Measurements from ENCODE around the gene CKB.
A peak's percentile ranks its signal among the peaks of the same experiment; 100 is the strongest.

CKB gene

GRCh38 chr14:103543721-103544387, 21.2 kb upstream of the CKB start:
- no peak overlapping the region for H3K4me3 ChIP-seq (ENCODE audit: low read length)
- peaks cover 7% of the 10 kb centered on the region for H3K4me1 ChIP-seq (ENCODE audit: control insufficient read depth, low read depth, low read length)
- H4K5ac ChIP-seq (ENCODE audit: low read length), result no peak overlapping the region
- H3K27ac ChIP-seq (ENCODE audit: low read depth, low read length), result no peak overlapping the region
- no peak overlapping the region for H3K4me2 ChIP-seq (ENCODE audit: low read length)
- H3K36me3 ChIP-seq (ENCODE audit: control insufficient read depth, insufficient read depth, low read length), result no peaks in the 10 kb centered on the region
- no peak overlapping the region for H3K4ac ChIP-seq (ENCODE audit: low read depth, low read length)
- H3K79me2 ChIP-seq (ENCODE audit: control insufficient read depth, insufficient read depth, low read length), result no peaks in the 10 kb centered on the region
- DNase-seq, result no peak
- no peak overlapping the region for H2BK15ac ChIP-seq (replicated peaks; ENCODE audit: low read depth)
- no peak overlapping the region for H2AK5ac ChIP-seq (ENCODE audit: low read length)
- H3K18ac ChIP-seq (ENCODE audit: low read length), result no peak overlapping the region
- H3K79me1 ChIP-seq (ENCODE audit: low read length), result no peaks in the 10 kb centered on the region
- no peak overlapping the region for H2BK5ac ChIP-seq (ENCODE audit: low read length)
- no peaks in the 10 kb centered on the region for H3K27me3 ChIP-seq (ENCODE audit: insufficient read depth, low read length, poor library complexity)
- peak overlapping the region; percentile 18 for H3K56ac ChIP-seq (ENCODE audit: low read length)
- H3K23ac ChIP-seq (ENCODE audit: low read length), result no peak overlapping the region
- no peak overlapping the region for H2BK120ac ChIP-seq (ENCODE audit: low read depth, low read length)
- no peak overlapping the region for H4K8ac ChIP-seq (ENCODE audit: low read depth, low read length)
- H3K9ac ChIP-seq (ENCODE audit: low read length), result no peak overlapping the region
- no CpG with 5 or more reads among the region's 19 CpGs for WGBS (ENCODE audit: extremely low coverage, insufficient coverage, low lambda C conversion rate)

DNA sequence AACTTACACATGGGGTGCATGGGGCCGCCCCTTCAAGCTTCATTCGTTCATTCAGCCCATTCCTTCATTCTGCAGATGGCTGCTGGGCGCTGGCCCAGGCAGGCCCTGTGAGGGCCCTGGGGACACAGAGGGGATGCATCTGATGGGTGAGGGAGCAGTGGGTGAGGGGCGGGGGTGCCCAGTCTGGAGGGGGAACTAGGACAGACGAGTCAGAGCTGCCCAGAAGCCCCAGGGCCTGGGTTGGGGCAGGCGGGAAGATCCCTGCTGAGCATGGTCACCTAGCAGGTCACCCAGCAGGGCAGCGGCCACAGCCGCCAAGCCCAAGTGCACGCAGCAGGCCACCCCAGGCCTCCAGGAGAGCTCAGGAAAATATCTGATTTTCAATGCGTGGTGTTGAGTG, 20.5 kb upstream of the CKB start:
- H3K4me1 ChIP-seq (ENCODE audit: control insufficient read depth, low read depth, low read length), result peaks cover 7% of the 10 kb centered on the region
- no peaks in the 10 kb centered on the region for H3K27me3 ChIP-seq (ENCODE audit: insufficient read depth, low read length, poor library complexity)
- H3K27ac ChIP-seq (ENCODE audit: low read depth, low read length), result no peak overlapping the region
- H3K23ac ChIP-seq (ENCODE audit: low read length), result no peak overlapping the region
- no peak overlapping the region for H2AK5ac ChIP-seq (ENCODE audit: low read length)
- H2BK15ac ChIP-seq (replicated peaks; ENCODE audit: low read depth), result no peak overlapping the region
- H2BK120ac ChIP-seq (ENCODE audit: low read depth, low read length), result no peak overlapping the region
- peak overlapping the region; percentile 63 for H3K4ac ChIP-seq (ENCODE audit: low read depth, low read length)
- no peaks in the 10 kb centered on the region for H3K79me2 ChIP-seq (ENCODE audit: control insufficient read depth, insufficient read depth, low read length)
- no peak overlapping the region for H4K8ac ChIP-seq (ENCODE audit: low read depth, low read length)
- no peak overlapping the region for H4K5ac ChIP-seq (ENCODE audit: low read length)
- H3K9ac ChIP-seq (ENCODE audit: low read length), result peak overlapping the region; percentile 26
- no peak overlapping the region for H3K4me3 ChIP-seq (ENCODE audit: low read length)
- H3K36me3 ChIP-seq (ENCODE audit: control insufficient read depth, insufficient read depth, low read length), result no peaks in the 10 kb centered on the region
- H2BK5ac ChIP-seq (ENCODE audit: low read length), result no peak overlapping the region
- no peaks in the 10 kb centered on the region for H3K79me1 ChIP-seq (ENCODE audit: low read length)
- H3K4me2 ChIP-seq (ENCODE audit: low read length), result no peak overlapping the region
- H3K56ac ChIP-seq (ENCODE audit: low read length), result peak overlapping the region; percentile 92
- DNase-seq, result no peak
- WGBS (ENCODE audit: extremely low coverage, insufficient coverage, low lambda C conversion rate), result no CpG with 5 or more reads among the region's 10 CpGs
- H3K18ac ChIP-seq (ENCODE audit: low read length), result peak overlapping the region; percentile 3

GRCh38 chr14:103542605-103543088, 20.0 kb upstream of the CKB start:
- no peaks in the 10 kb centered on the region for H3K79me1 ChIP-seq (ENCODE audit: low read length)
- no peak overlapping the region for H2BK5ac ChIP-seq (ENCODE audit: low read length)
- no CpG with 5 or more reads among the region's 18 CpGs for whole genome bisulfite sequencing (ENCODE audit: extremely low coverage, insufficient coverage, low lambda C conversion rate)
- H3K56ac ChIP-seq (ENCODE audit: low read length), result peak overlapping the region; percentile 92
- H3K79me2 ChIP-seq (ENCODE audit: control insufficient read depth, insufficient read depth, low read length), result no peaks in the 10 kb centered on the region
- H3K4me1 ChIP-seq (ENCODE audit: control insufficient read depth, low read depth, low read length), result peaks cover 7% of the 10 kb centered on the region
- H4K8ac ChIP-seq (ENCODE audit: low read depth, low read length), result no peak overlapping the region
- H3K18ac ChIP-seq (ENCODE audit: low read length), result peak overlapping the region; percentile 22
- no peak overlapping the region for H3K27ac ChIP-seq (ENCODE audit: low read depth, low read length)
- DNase-seq, result peak; percentile 88
- H3K27me3 ChIP-seq (ENCODE audit: insufficient read depth, low read length, poor library complexity), result no peaks in the 10 kb centered on the region
- H3K23ac ChIP-seq (ENCODE audit: low read length), result peak overlapping the region; percentile 3
- peak overlapping the region; percentile 44 for H3K4me2 ChIP-seq (ENCODE audit: low read length)
- H2BK120ac ChIP-seq (ENCODE audit: low read depth, low read length), result no peak overlapping the region
- no peak overlapping the region for H2BK15ac ChIP-seq (replicated peaks; ENCODE audit: low read depth)
- no peak overlapping the region for H4K5ac ChIP-seq (ENCODE audit: low read length)
- peak overlapping the region; percentile 63 for H3K4ac ChIP-seq (ENCODE audit: low read depth, low read length)
- H2AK5ac ChIP-seq (ENCODE audit: low read length), result no peak overlapping the region
- no peak overlapping the region for H3K4me3 ChIP-seq (ENCODE audit: low read length)
- H3K9ac ChIP-seq (ENCODE audit: low read length), result peak overlapping the region; percentile 69
- no peaks in the 10 kb centered on the region for H3K36me3 ChIP-seq (ENCODE audit: control insufficient read depth, insufficient read depth, low read length)

DNA sequence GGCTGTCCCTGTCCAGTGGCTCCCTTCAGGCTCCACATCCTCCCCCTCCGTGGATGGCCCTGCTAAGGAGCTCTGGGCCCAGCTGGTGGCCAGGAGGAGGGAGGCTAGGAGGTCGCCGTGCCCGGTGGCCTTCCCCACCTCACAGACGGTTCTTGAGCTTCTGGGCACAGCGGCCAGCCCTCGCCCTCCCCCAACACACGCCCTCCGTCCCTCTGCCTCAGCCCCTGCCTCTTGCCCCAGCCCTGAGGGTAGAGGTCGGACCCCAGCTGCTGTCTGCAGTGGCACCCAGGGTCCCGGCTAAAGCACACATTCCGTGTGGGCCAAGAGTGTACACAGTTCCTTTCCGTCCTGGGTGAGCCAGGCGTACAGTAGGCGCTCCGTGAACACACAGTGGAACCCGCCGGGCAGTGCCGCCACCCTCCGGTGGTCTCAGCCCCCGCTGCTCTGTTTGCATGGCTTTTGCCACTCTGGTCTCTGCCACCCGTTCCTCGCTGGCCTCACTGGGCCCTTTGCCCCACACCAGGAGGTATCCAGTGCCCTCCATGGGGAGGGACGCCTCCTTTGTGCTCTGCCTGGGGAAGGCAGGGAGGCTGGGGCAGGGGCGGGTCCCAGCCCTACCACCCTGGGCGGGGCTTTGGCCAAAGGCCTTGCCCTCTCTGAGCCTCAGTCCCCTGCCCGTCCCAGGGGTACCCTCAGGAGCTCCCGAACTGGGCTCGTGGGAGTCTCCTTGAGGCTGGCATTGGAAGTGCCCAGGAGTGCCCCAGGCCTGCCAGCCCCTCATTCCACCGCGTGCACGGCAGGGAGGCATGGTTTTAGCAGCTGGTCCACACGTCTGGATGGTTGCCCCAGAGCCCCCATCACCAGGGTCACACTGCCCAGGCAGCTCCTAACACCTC, 19.3 kb upstream of the CKB start:
- Histone ChIP-seq H2AK5ac (ENCODE audit: low read length) (no peak overlapping the region), H3K4ac (ENCODE audit: low read depth, low read length) (no peak overlapping the region), H2BK15ac (replicated peaks; ENCODE audit: low read depth) (no peak overlapping the region), H4K5ac (ENCODE audit: low read length) (no peak overlapping the region), H3K56ac (ENCODE audit: low read length) (peak overlapping the region; percentile 92), H3K27ac (ENCODE audit: low read depth, low read length) (no peak overlapping the region), H2BK120ac (ENCODE audit: low read depth, low read length) (no peak overlapping the region), H2BK5ac (ENCODE audit: low read length) (no peak overlapping the region), H3K4me1 (ENCODE audit: control insufficient read depth, low read depth, low read length) (peaks cover 7% of the 10 kb centered on the region), H3K27me3 (ENCODE audit: insufficient read depth, low read length, poor library complexity) (no peaks in the 10 kb centered on the region), H3K9ac (ENCODE audit: low read length) (peak overlapping the region; percentile 69), H3K36me3 (ENCODE audit: control insufficient read depth, insufficient read depth, low read length) (no peaks in the 10 kb centered on the region), H3K23ac (ENCODE audit: low read length) (peak overlapping the region; percentile 3), H3K79me1 (ENCODE audit: low read length) (no peaks in the 10 kb centered on the region), H3K4me2 (ENCODE audit: low read length) (peak overlapping the region; percentile 44), H3K79me2 (ENCODE audit: control insufficient read depth, insufficient read depth, low read length) (no peaks in the 10 kb centered on the region), H3K4me3 (ENCODE audit: low read length) (no peak overlapping the region), H4K8ac (ENCODE audit: low read depth, low read length) (no peak overlapping the region), H3K18ac (ENCODE audit: low read length) (peak overlapping the region; percentile 22)
- no CpG with 5 or more reads among the region's 33 CpGs for WGBS (ENCODE audit: extremely low coverage, insufficient coverage, low lambda C conversion rate)
- DNase-seq, result peak; percentile 27

GRCh38 chr14:103540821-103541708, 18.4 kb upstream of the CKB start:
- no peak overlapping the region for H3K23ac ChIP-seq (ENCODE audit: low read length)
- no peak overlapping the region for H2BK15ac ChIP-seq (replicated peaks; ENCODE audit: low read depth)
- H3K27ac ChIP-seq (ENCODE audit: low read depth, low read length), result no peak overlapping the region
- H3K4me2 ChIP-seq (ENCODE audit: low read length), result no peak overlapping the region
- H3K27me3 ChIP-seq (ENCODE audit: insufficient read depth, low read length, poor library complexity), result no peaks in the 10 kb centered on the region
- no peak overlapping the region for H3K18ac ChIP-seq (ENCODE audit: low read length)
- H3K4ac ChIP-seq (ENCODE audit: low read depth, low read length), result no peak overlapping the region
- no peak overlapping the region for H2BK120ac ChIP-seq (ENCODE audit: low read depth, low read length)
- no CpG with 5 or more reads among the region's 17 CpGs for WGBS (ENCODE audit: extremely low coverage, insufficient coverage, low lambda C conversion rate)
- H3K79me2 ChIP-seq (ENCODE audit: control insufficient read depth, insufficient read depth, low read length), result no peaks in the 10 kb centered on the region
- no peak overlapping the region for H3K4me3 ChIP-seq (ENCODE audit: low read length)
- H3K4me1 ChIP-seq (ENCODE audit: control insufficient read depth, low read depth, low read length), result peaks cover 7% of the 10 kb centered on the region
- DNase-seq, result no peak
- H3K9ac ChIP-seq (ENCODE audit: low read length), result no peak overlapping the region
- H2AK5ac ChIP-seq (ENCODE audit: low read length), result no peak overlapping the region
- H3K36me3 ChIP-seq (ENCODE audit: control insufficient read depth, insufficient read depth, low read length), result no peaks in the 10 kb centered on the region
- H4K5ac ChIP-seq (ENCODE audit: low read length), result no peak overlapping the region
- H2BK5ac ChIP-seq (ENCODE audit: low read length), result no peak overlapping the region
- no peak overlapping the region for H4K8ac ChIP-seq (ENCODE audit: low read depth, low read length)
- H3K79me1 ChIP-seq (ENCODE audit: low read length), result no peaks in the 10 kb centered on the region
- no peak overlapping the region for H3K56ac ChIP-seq (ENCODE audit: low read length)
